ENCODE measurements around the gene PPP1R15B.

PPP1R15B gene

GRCh38 chr1:204359131-204359473, 52.5 kb downstream of the PPP1R15B start:
- no peaks in the 10 kb centered on the region for H3K27me3 ChIP-seq
- no peak for DNase-seq
- TF ChIP-seq CTCF (IDR thresholded peaks at IDR 0.05; ENCODE audit: low read depth, low read length): no peak
- peaks cover 34% of the 10 kb centered on the region for H3K4me1 ChIP-seq
- peak overlapping the region; percentile 67 for H3K4me3 ChIP-seq (ENCODE audit: low read depth, low read length)
- H3K9me3 ChIP-seq: no peaks in the 10 kb centered on the region
- no peaks in the 10 kb centered on the region for H3K36me3 ChIP-seq

GRCh38 chr1:204358605-204359004, 53.0 kb downstream of the PPP1R15B start:
- no peaks in the 10 kb centered on the region for H3K9me3 ChIP-seq
- H3K36me3 ChIP-seq: no peaks in the 10 kb centered on the region
- TF ChIP-seq CTCF (IDR thresholded peaks at IDR 0.05; ENCODE audit: low read depth, low read length): no peak
- H3K27me3 ChIP-seq: no peaks in the 10 kb centered on the region
- H3K4me1 ChIP-seq: peaks cover 34% of the 10 kb centered on the region
- DNase-seq: peak; percentile 36
- peak overlapping the region; percentile 67 for H3K4me3 ChIP-seq (ENCODE audit: low read depth, low read length)

GRCh38 chr1:204357551-204358490, 53.8 kb downstream of the PPP1R15B start:
- Histone ChIP-seq H3K36me3 (no peaks in the 10 kb centered on the region), H3K9me3 (no peaks in the 10 kb centered on the region), H3K27me3 (no peaks in the 10 kb centered on the region), H3K4me3 (ENCODE audit: low read depth, low read length) (peak overlapping the region; percentile 67), H3K4me1 (peaks cover 29% of the 10 kb centered on the region)
- peak; percentile 62 for DNase-seq
- peak; percentile 28 for TF ChIP-seq CTCF (IDR thresholded peaks at IDR 0.05; ENCODE audit: low read depth, low read length)

- Histone ChIP-seq H3K4me1 (peaks cover 28% of the 10 kb centered on the region), H3K27me3 (no peaks in the 10 kb centered on the region), H3K9me3 (no peaks in the 10 kb centered on the region), H3K4me3 (ENCODE audit: low read depth, low read length) (no peak overlapping the region), H3K36me3 (no peaks in the 10 kb centered on the region)
- TF ChIP-seq CTCF (IDR thresholded peaks at IDR 0.05; ENCODE audit: low read depth, low read length): no peak
- no peak for DNase-seq
Measured at GRCh38 chr1:204356997-204357396, 54.6 kb downstream of the PPP1R15B start.

GRCh38 chr1:204355913-204356312, 55.7 kb downstream of the PPP1R15B start:
- Histone ChIP-seq H3K27me3 (no peaks in the 10 kb centered on the region), H3K4me1 (peaks cover 35% of the 10 kb centered on the region), H3K9me3 (no peaks in the 10 kb centered on the region), H3K36me3 (no peaks in the 10 kb centered on the region), H3K4me3 (ENCODE audit: low read depth, low read length) (no peak overlapping the region)
- DNase-seq: no peak
- TF ChIP-seq CTCF (IDR thresholded peaks at IDR 0.05; ENCODE audit: low read depth, low read length): no peak

GRCh38 chr1:204354579-204354978, 57.0 kb downstream of the PPP1R15B start:
- H3K4me1 ChIP-seq: peaks cover 34% of the 10 kb centered on the region
- no peaks in the 10 kb centered on the region for H3K36me3 ChIP-seq
- no peaks in the 10 kb centered on the region for H3K27me3 ChIP-seq
- no peak overlapping the region for H3K4me3 ChIP-seq (ENCODE audit: low read depth, low read length)
- no peak for TF ChIP-seq CTCF (IDR thresholded peaks at IDR 0.05; ENCODE audit: low read depth, low read length)
- no peaks in the 10 kb centered on the region for H3K9me3 ChIP-seq
- no peak for DNase-seq
